Measurements from ENCODE around the gene TSLP.
A peak's percentile ranks its signal among the peaks of the same experiment; 100 is the strongest.

TSLP gene

GRCh38 chr5:111116550-111116949 is 45.0 kb downstream of the TSLP start:
- 0 out of 2 replicates have a peak, but pooled peaks have one; percentile 35 for TF ChIP-seq POLR2AphosphoS5 (IDR thresholded peaks at IDR 0.05; ENCODE audit: low read depth)
- TF ChIP-seq REST (IDR thresholded peaks at IDR 0.05; ENCODE audit: insufficient replicate concordance, low read depth) = no peak
- peak; percentile 65; the same call in 1 of the 2 replicates for TF ChIP-seq SPI1 (IDR thresholded peaks at IDR 0.05; ENCODE audit: borderline replicate concordance, low read depth)
- no peaks in the 10 kb centered on the region for H3K27me3 ChIP-seq (ENCODE audit: insufficient read depth, poor library complexity, severe bottlenecking)
- DNase-seq (ENCODE audit: low read depth in 1 of 2, low spot score in 1 of 2) = peak in 1 of 2 experiments; percentile 52
- no peak overlapping the region for H3K4me3 ChIP-seq (replicated peaks; ENCODE audit: insufficient read depth, low read length)
- no peak overlapping the region for H3K27ac ChIP-seq (replicated peaks)

- TF ChIP-seq REST (IDR thresholded peaks at IDR 0.05; ENCODE audit: insufficient replicate concordance, low read depth) (no peak), CTCF (IDR thresholded peaks at IDR 0.05; ENCODE audit: insufficient read depth, low read length) (no peak)
- Histone ChIP-seq H3K4me3 (replicated peaks; ENCODE audit: insufficient read depth, low read length) (no peak overlapping the region), H3K27ac (replicated peaks) (no peak overlapping the region), H3K27me3 (ENCODE audit: insufficient read depth, poor library complexity, severe bottlenecking) (no peaks in the 10 kb centered on the region)
- no peak for DNase-seq (ENCODE audit: low read depth in 1 of 2, low spot score in 1 of 2)
These were observed 45.6 kb downstream of the TSLP start for GRCh38 chr5:111117136-111117535.

GRCh38 chr5:111119221-111119620 is 47.7 kb downstream of the TSLP start:
- no peak overlapping the region for H3K27ac ChIP-seq (replicated peaks)
- H3K27me3 ChIP-seq (ENCODE audit: insufficient read depth, poor library complexity, severe bottlenecking) = no peaks in the 10 kb centered on the region
- H3K4me3 ChIP-seq (replicated peaks; ENCODE audit: insufficient read depth, low read length) = no peak overlapping the region
- DNase-seq (ENCODE audit: low read depth in 1 of 2, low spot score in 1 of 2) = no peak
- TF ChIP-seq SPI1 (IDR thresholded peaks at IDR 0.05; ENCODE audit: borderline replicate concordance, low read depth) (no peak), POLR2AphosphoS5 (IDR thresholded peaks at IDR 0.05; ENCODE audit: low read depth) (no peak), CTCF (IDR thresholded peaks at IDR 0.05; ENCODE audit: insufficient read depth, low read length) (no peak), REST (IDR thresholded peaks at IDR 0.05; ENCODE audit: insufficient replicate concordance, low read depth) (no peak), GABPA (IDR thresholded peaks at IDR 0.05; ENCODE audit: low read depth) (no peak)

GRCh38 chr5:111119856-111120255 is 48.3 kb downstream of the TSLP start:
- Histone ChIP-seq H3K27me3 (ENCODE audit: insufficient read depth, poor library complexity, severe bottlenecking) (no peaks in the 10 kb centered on the region), H3K27ac (replicated peaks) (no peak overlapping the region), H3K4me3 (replicated peaks; ENCODE audit: insufficient read depth, low read length) (no peak overlapping the region)
- no peak for DNase-seq (ENCODE audit: low read depth in 1 of 2, low spot score in 1 of 2)
- no peak for TF ChIP-seq GABPA (IDR thresholded peaks at IDR 0.05; ENCODE audit: low read depth)
- TF ChIP-seq CTCF (IDR thresholded peaks at IDR 0.05; ENCODE audit: insufficient read depth, low read length) = no peak
- TF ChIP-seq POLR2AphosphoS5 (IDR thresholded peaks at IDR 0.05; ENCODE audit: low read depth) = no peak
- TF ChIP-seq REST (IDR thresholded peaks at IDR 0.05; ENCODE audit: insufficient replicate concordance, low read depth) = no peak

All from HL-60 (cell line).